ENCODE results near the gene FAM78A. TPM values are rescaled to one million over a fixed set of nuclear protein-coding genes. Genes with fewer than 3 reads are reported as not detected.

The FAM78A gene
- total RNA-seq, 1 donor from 2014 or later = 69.1 TPM

- ATAC-seq (no peak), DNase-seq (no peak)
- intact Hi-C loops (cut with micrococcal nuclease) = no loop called here
Observed at GRCh38 chr9:131304676-131305355, 28.5 kb upstream of the FAM78A start.

GRCh38 chr9:131303381-131304321, 27.3 kb upstream of the FAM78A start:
- intact Hi-C loops (cut with micrococcal nuclease) = no loop called here
- ATAC-seq (no peak), DNase-seq (no peak)

GRCh38 chr9:131302244-131303075, 26.1 kb upstream of the FAM78A start:
- intact Hi-C loops (cut with micrococcal nuclease) = no loop called here
- peak; percentile 57 for ATAC-seq
- peak; percentile 79 for DNase-seq

- ATAC-seq = no peak
- no peak for DNase-seq
- intact Hi-C loops (cut with micrococcal nuclease) = no loop called here
Observed at GRCh38 chr9:131300444-131300843, 24.1 kb upstream of the FAM78A start.

GRCh38 chr9:131299961-131300347, 23.6 kb upstream of the FAM78A start:
- ATAC-seq = no peak
- intact Hi-C loops (cut with micrococcal nuclease) = no loop called here
- no peak for DNase-seq

- intact Hi-C loops (cut with micrococcal nuclease) = no loop called here
- DNase-seq = peak; percentile 75
- peak; percentile 63 for ATAC-seq
Observed at GRCh38 chr9:131299346-131299960, 23.1 kb upstream of the FAM78A start.

GRCh38 chr9:131298816-131299215, 22.5 kb upstream of the FAM78A start:
- intact Hi-C loops (cut with micrococcal nuclease) = no loop called here
- DNase-seq (no peak), ATAC-seq (no peak)

GRCh38 chr9:131298341-131298740, 22.0 kb upstream of the FAM78A start:
- ATAC-seq (no peak), DNase-seq (no peak)
- intact Hi-C loops (cut with micrococcal nuclease) = no loop called here

GRCh38 chr9:131297903-131298302, 21.6 kb upstream of the FAM78A start:
- ATAC-seq (peak; percentile 67), DNase-seq (no peak)
- intact Hi-C loops (cut with micrococcal nuclease) = no loop called here

- intact Hi-C loops (cut with micrococcal nuclease) = no loop called here
- DNase-seq = no peak
- ATAC-seq = no peak
Observed at GRCh38 chr9:131296906-131297500, 20.7 kb upstream of the FAM78A start.

GRCh38 chr9:131296460-131296859, 20.1 kb upstream of the FAM78A start:
- intact Hi-C loops (cut with micrococcal nuclease) = no loop called here
- DNase-seq (no peak), ATAC-seq (no peak)

GRCh38 chr9:131292937-131293336, 16.6 kb upstream of the FAM78A start:
- DNase-seq (no peak), ATAC-seq (no peak)
- intact Hi-C loops (cut with micrococcal nuclease) = no loop called here

GRCh38 chr9:131291795-131292315, 15.5 kb upstream of the FAM78A start:
- intact Hi-C loops (cut with micrococcal nuclease) = no loop called here
- DNase-seq (peak; percentile 65), ATAC-seq (no peak)

GRCh38 chr9:131290767-131291370, 14.6 kb upstream of the FAM78A start:
- DNase-seq (peak; percentile 60), ATAC-seq (no peak)
- intact Hi-C loops (cut with micrococcal nuclease) = no loop called here

GRCh38 chr9:131290036-131290766, 13.9 kb upstream of the FAM78A start:
- DNase-seq (peak; percentile 58), ATAC-seq (peak; percentile 18)
- intact Hi-C loops (cut with micrococcal nuclease) = no loop called here

GRCh38 chr9:131289301-131290035, 13.2 kb upstream of the FAM78A start, which contains the start of gene PLPP7:
TSS of gene PLPP7 (plus strand) at chr9:131289723. CDS start at chr9:131289998, 275 bp downstream.
- DNase-seq = peak; percentile 94
- intact Hi-C loops (cut with micrococcal nuclease) = no loop called here
- ATAC-seq = peak; percentile 88

GRCh38 chr9:131288217-131288616, 11.9 kb upstream of the FAM78A start:
- DNase-seq (no peak), ATAC-seq (no peak)
- intact Hi-C loops (cut with micrococcal nuclease) = no loop called here

Data from left ventricle myocardium superior (tissue), 1 donor.